Fibroblast of lung (primary cell): Measurements from ENCODE around the gene SH2D6.

Source experiments
- CTCF ChIP-seq, 2 donors: IDR thresholded peaks in 1 of 2; conservative IDR thresholded peaks in 1 of 2; 1 replicate in 1 of 2; 2 replicates in 1 of 2; pipeline ENCODE4 v1.5.1; 2011 to 2012; ENCODE audit warnings: low read length in 2 of 2, control low read depth in 1 of 2, inconsistent platforms in 1 of 2, low read depth in 1 of 2, mild to moderate bottlenecking in 1 of 2
- EZH2 ChIP-seq: IDR thresholded peaks from 2 replicates; pipeline ENCODE4 v1.5.1; 2012; ENCODE audit warnings: low read length, control low read depth, mild to moderate bottlenecking; ENCODE audit errors: missing control alignments

- no peak for TF ChIP-seq CTCF (conservative IDR thresholded peaks at IDR 0.05 in 1 of 2, IDR thresholded peaks at IDR 0.05 in 1 of 2; ENCODE audit: low read depth in 1 of 2, low read length in 2 of 2)
- no peak for TF ChIP-seq EZH2
These were observed 39.4 kb downstream of the SH2D6 start for GRCh38 chr2:85457877-85458316.
